Prostate gland (tissue), 2 donors: ENCODE results near the gene PAK1. TPM values are rescaled to one million over a fixed set of nuclear protein-coding genes. Genes with fewer than 3 reads are reported as not detected.

Experiments
- DNase-seq: peaks from one replicate; pipeline ENCODE4 v3.0.0-alpha.2; 2019; ENCODE audit warnings: low spot score
- H3K27ac ChIP-seq, 2 donors: fragments of 200-600 bp; sonication (generic); 2 replicates each; pipeline ENCODE4 v1.5.1; 2017 to 2019
- H3K27me3 ChIP-seq: fragments of 200-600 bp; sonication (generic); replicated peaks from 2 replicates; pipeline ENCODE4 v1.5.1; 2019; ENCODE audit not compliant: insufficient read depth
- H3K36me3 ChIP-seq, 2 donors: fragments of 200-600 bp; sonication (generic); 1 replicate in 1 of 2; 2 replicates in 1 of 2; pipeline versions ENCODE4 v1.5.1 to v1.8.1; 2017 to 2019
- H3K4me1 ChIP-seq: fragments of 200-600 bp; sonication (generic); replicated peaks from 2 replicates; pipeline ENCODE4 v1.5.1; 2019
- H3K4me3 ChIP-seq, 2 donors: fragments of 200-600 bp; sonication (generic); 2 replicates each; pipeline ENCODE4 v1.5.1; 2017 to 2019
- H3K9me3 ChIP-seq: fragments of 200-600 bp; sonication (generic); 2 replicates; pipeline ENCODE4 v1.5.1; 2017
- CTCF ChIP-seq, 4 experiments: fragments of 200-600 bp in 2 of 4; fragments of 450-650 bp in 2 of 4; sonication (generic) in 2 of 4; IDR thresholded peaks; 1 replicate in 3 of 4; 2 replicates in 1 of 4; pipeline ENCODE4 v1.5.1; 2016 to 2019; ENCODE audit warnings: antibody characterized with exemption in 4 of 4, mild to moderate bottlenecking in 2 of 4, moderate library complexity in 2 of 4
- POLR2A ChIP-seq: fragments of 450-650 bp; IDR thresholded peaks from one replicate; pipeline ENCODE4 v1.6.1; 2016; ENCODE audit warnings: antibody characterized with exemption, mild to moderate bottlenecking
- POLR2AphosphoS5 ChIP-seq: sonication (generic); formaldehyde crosslinking; IDR thresholded peaks from one replicate; pipeline ENCODE4 v1.6.1; 2017; ENCODE audit warnings: antibody characterized with exemption
- WGBS: methylation state at CpG from one replicate; pipeline ENCODE4 v1.1.5; 2018; 5-methylcytosine and 5-hydroxymethylcytosine counted together
- intact Hi-C: fragments of 100-400 bp; cut with DNase I; formaldehyde crosslinking; loops from one replicate; pipeline ENCODE4 v1.14.2; 2022
- total RNA-seq, 2 donors: library from RNA; depleted of rRNA; stranded (reverse); fragments of >200 nt; gene quantifications; one replicate each; pipeline ENCODE4 v1.1.0, GENCODE V29; 2016

The PAK1 gene
- total RNA-seq, 2 donors from 2014 or later, result 39.6 to 61.7 TPM

- no peak overlapping the region for H3K27ac ChIP-seq
- H3K27me3 ChIP-seq, result no peaks in the 10 kb centered on the region
- TF ChIP-seq CTCF (IDR thresholded peaks at IDR 0.05), result no peak
- TF ChIP-seq POLR2A, result no peak
- no peak for TF ChIP-seq POLR2AphosphoS5
- H3K36me3 ChIP-seq, result no peaks in the 10 kb centered on the region
- no peak overlapping the region for H3K4me3 ChIP-seq
- no peaks in the 10 kb centered on the region for H3K4me1 ChIP-seq
- DNase-seq, result no peak
- WGBS, result 72% methylated on average over 2 of the region's 2 CpGs
- intact Hi-C loops, result no loop called here
- no peaks in the 10 kb centered on the region for H3K9me3 ChIP-seq
Observed at GRCh38 chr11:77278595-77279506, 195.0 kb downstream of the PAK1 start.

- H3K27me3 ChIP-seq, result no peaks in the 10 kb centered on the region
Observed at GRCh38 chr11:77276271-77276670, 197.6 kb downstream of the PAK1 start.

More at GRCh38 chr11:77276271-77276670, 197.6 kb downstream of the PAK1 start:
- H3K36me3 ChIP-seq, result no peaks in the 10 kb centered on the region
- WGBS, result 84% methylated on average over 2 of the region's 2 CpGs
- H3K9me3 ChIP-seq, result no peaks in the 10 kb centered on the region
- H3K4me1 ChIP-seq, result no peaks in the 10 kb centered on the region
- no peak overlapping the region for H3K27ac ChIP-seq
- intact Hi-C loops, result no loop called here
- H3K4me3 ChIP-seq, result no peak overlapping the region
- no peak for DNase-seq
- no peak for TF ChIP-seq CTCF (IDR thresholded peaks at IDR 0.05)
- no peak for TF ChIP-seq POLR2A
- TF ChIP-seq POLR2AphosphoS5, result no peak

Other genes starting within 250 kb of the PAK1 start
- 1 to 10 TPM in 1 of 2 donors, not detected in 1; 7.4 TPM for gene GDPD4, start 172.4 kb downstream of the PAK1 start, total RNA-seq
- gene AQP11, start 115.9 kb upstream of the PAK1 start, total RNA-seq, result 10 to 100 TPM in 1 of 2 donors, 1 to 10 TPM in 1; 6.9 to 16.6 TPM
- gene CLNS1A, start 163.7 kb upstream of the PAK1 start, total RNA-seq, result 10 to 100 TPM; 37.8 to 99.0 TPM